Stimulated activated CD4-positive, alpha-beta T cell treated with anti-CD3 and anti-CD28 coated beads, Interleukin-4, amount 100 ng/mL, for 24 hours (primary cell): ENCODE measurements around the gene HIVEP2.

ENCODE experiments used
- DNase-seq: peaks from one replicate; pipeline ENCODE4 v3.0.0-alpha.2; 2020

The HIVEP2 gene

GRCh38 chr6:142726616-142727015, 218.4 kb downstream of the HIVEP2 start:
- DNase-seq = no peak

DNA sequence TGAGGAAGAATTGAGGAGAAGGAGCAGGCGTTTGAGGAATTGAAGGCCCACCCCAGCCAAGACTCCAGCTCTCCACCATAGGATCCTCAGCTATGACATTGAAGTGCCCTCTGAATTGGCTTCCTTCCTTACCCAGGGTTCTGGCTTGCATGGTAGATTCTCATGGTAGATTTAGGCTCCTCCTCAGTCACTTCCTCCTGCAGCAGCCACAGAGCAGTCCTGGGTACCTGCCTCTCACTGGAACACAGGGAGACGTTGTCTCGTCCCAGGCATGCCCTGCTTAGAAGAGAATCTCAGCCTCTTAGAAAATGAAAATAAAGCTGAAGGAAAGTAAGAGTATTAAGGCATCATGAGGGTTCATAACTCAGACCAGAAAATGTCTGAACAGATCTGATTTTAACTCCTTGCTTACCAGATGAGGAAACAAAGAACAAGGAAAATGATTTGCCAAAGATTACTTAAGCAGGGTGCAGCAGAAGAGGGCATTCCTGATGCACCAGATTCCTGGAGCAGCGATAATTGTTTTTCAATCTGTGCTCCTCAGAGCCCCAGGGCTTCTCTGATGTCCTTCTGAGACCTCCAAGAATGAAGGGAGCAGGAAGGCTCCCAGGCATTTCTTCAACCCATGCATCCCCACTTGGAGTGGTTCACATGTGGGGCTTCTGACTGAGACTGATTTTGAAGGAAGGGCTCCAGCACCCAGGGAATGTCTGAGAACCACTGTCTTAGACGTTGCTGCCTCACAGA, 219.8 kb downstream of the HIVEP2 start:
- no peak for DNase-seq

DNA sequence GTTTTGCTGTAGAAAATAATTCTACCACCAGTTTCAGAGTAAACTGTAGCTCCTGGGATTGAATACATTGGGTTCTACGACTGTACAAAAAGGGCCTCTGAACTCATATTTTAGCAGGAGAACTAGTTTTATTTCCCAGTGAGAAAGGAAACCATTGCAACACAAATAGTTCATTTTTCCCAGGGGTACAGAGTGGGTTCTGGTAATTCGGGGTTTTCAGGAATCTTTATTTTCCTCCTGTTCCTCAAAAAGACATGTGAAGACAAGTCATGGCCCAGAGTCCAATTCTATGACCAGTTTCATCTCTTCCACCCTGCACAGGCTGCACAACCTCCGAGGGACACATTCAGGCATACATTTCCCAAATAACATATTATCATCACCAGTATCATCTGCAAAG, 222.1 kb downstream of the HIVEP2 start:
- DNase-seq = no peak

DNA sequence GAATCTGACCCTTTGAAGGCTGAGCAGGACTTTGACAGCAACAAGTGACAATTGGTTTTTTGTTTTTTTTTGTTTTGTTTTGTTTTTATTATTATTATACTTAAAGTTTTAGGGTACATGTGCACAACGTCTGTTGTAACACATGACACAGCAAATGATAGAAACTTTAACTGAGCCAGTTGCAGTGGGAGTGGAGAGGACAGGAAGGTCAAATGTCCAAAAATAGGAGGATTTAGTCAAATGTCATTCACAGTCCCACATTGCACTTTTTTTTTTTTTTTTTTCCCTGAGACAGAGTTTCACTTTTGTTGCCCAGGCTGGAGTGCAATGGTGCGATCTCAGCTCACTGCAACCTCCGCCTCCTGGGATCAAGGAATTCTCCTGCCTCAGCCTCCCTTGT, 223.0 kb downstream of the HIVEP2 start:
- DNase-seq = no peak

DNA sequence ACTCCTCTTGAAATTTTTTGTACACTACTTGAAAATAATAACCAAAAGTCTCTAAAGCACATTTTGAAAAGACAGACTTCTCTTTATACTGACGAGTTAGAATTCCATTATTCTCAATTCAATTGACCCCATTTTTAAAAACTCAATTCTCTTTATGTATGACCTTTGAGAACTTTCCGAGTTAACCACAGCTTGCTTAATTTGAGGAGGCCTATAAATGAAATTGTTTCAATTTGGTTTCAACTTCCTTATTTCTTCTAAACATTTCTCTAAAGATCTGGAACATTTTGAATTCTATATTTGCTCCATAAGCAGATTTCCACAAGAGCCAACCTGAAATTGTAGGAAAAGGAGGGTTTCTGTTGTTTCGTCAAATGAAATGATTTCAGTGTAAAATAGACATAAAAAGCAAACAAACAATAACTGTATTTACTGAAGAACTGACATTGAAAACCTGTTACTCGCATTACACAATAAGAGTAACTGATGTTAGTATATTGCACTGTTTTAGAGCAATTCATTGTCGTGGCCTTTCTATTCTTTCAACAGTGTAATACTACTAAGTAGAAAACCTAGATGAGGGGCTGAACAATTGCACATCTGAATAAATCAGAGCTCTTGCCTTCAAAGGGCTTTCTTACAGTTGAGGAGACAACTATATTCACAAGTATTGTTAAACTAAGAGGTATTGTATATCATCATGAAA, 223.6 kb downstream of the HIVEP2 start:
- no peak for DNase-seq

- DNase-seq = no peak
Observed at GRCh38 chr6:142718667-142719191, 226.2 kb downstream of the HIVEP2 start.

GRCh38 chr6:142716097-142716496, 228.9 kb downstream of the HIVEP2 start:
- DNase-seq = no peak

GRCh38 chr6:142714951-142715785, 229.8 kb downstream of the HIVEP2 start:
- no peak for DNase-seq

- DNase-seq = no peak
Observed at GRCh38 chr6:142713959-142714358, 231.0 kb downstream of the HIVEP2 start.

- no peak for DNase-seq
Observed at GRCh38 chr6:142712231-142712630, 232.7 kb downstream of the HIVEP2 start.

GRCh38 chr6:142708651-142709050, 236.3 kb downstream of the HIVEP2 start:
- DNase-seq = no peak

DNA sequence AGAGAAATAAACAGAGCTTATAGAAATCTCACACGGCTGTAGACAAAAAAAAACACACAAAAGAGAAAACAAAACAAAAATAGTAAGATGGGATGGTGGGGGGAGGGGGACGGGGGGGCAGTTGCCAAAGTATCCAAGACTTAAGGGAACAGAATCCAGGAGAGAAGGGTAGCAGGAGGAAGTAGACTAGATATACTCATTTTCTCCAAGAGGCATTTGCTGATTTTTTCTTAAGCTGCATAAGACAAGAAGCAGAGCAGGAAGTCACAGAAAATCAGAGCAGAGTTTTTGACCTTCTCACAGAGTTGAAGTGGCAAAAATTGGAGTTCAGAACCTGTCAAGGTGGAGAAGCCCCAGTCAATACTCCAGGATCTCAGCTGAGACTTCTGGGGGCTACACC, 237.7 kb downstream of the HIVEP2 start:
- no peak for DNase-seq

DNA sequence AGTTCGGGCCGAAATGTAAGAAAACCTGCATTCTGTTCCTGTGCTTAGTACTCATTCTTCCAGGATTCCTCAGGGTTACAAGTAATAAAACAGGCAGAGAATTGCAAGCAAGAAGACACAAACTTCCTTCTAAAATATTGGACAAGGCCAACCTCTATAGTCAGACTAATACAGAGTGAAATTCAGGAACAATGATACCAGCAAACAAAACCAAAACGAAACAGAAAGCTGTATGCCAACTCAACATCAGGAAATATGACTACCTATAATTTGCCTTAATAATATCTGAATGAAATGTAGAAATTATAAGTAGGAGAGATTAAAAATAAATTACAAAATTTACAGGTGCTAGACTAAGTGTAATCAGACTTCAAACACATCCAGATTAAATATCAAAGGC, 238.8 kb downstream of the HIVEP2 start:
- DNase-seq = no peak

DNA sequence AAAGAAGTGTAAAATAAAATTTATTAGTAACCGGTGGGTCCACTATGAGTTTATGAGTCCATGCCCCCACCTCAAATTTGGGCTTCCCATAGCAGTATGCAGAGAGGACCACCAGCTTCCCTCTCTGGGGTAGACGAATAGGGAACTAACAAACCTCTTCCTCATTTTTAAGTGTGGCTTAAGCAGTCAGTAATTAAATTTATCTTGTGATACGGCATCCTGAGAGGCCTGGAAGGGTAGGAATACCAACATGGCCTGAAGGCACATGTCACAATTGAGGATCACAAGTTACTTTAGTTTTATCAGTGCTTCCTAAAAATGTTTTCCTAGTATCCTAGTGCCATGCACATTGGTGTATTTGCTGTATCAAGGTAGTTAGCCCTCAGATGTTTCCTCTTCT, 239.9 kb downstream of the HIVEP2 start:
- no peak for DNase-seq

DNA sequence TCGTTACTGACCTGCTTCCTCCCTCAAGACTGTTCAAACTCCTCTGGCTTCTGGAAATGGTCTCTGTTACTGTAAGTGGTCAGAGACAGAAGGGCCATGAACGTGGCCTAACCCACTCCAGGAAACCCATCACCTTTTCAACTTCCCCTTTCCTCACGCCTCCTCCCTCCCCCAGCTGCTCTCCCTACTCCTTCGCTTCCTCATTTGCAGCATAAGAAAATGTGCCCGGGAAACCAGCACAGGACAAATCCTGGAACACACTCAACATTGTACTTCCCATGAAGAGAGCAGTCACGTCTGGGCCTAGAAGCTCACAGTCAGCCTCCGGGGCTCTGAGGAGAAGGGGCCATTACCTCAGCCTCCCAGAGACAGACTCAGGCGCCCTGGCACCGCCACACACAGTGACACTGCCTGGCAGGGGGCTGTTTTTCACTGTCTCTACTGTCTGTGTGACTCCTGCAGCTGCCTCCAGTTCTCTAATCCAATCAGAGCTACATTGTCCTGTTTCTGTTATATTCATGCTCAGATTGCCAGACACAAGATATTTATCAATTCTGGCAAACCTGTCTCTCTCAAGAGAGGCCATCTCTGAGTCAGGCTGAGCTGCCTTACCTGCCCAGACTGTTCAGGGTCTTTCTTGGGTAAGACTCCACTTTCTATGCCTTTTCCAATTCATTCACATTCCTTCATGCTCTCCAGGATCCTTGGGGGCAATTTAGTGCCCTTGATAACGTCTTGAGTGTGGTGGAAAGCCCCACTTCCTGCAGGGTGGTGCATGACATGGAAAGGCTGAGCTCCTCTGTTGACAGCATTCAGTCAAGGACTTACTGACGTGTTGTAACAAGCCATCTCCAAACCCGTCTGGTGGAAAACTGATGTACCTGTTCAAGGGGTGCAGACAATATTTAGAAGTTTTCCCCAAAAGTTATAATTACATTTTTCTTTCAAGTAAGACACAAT, 242.2 kb downstream of the HIVEP2 start:
- DNase-seq = no peak
